AG04450 (cell line): ENCODE data around the gene TSSK6. TPM values are rescaled to one million over a fixed set of nuclear protein-coding genes. Genes with fewer than 3 reads are reported as not detected.
"Not testable (repeated sequence)": the region's sequence is repeated elsewhere in the genome, so short reads cannot be mapped to it uniquely, and the experiment has no call there.

ENCODE experiments used
- CTCF ChIA-PET: fragments of 300-600, 350-600 bp; formaldehyde crosslinking; extraction: SDS; loops from one replicate; lab custom pipeline; 2022; ENCODE audit warnings: antibody characterized with exemption, inconsistent platforms; lab: Charles Lee
- POLR2A ChIA-PET: fragments of 350-600 bp; formaldehyde crosslinking; extraction: SDS; loops from one replicate; lab custom pipeline; 2021; ENCODE audit warnings: antibody characterized with exemption, inconsistent platforms; lab: Yijun Ruan, JAX
- DNase-seq: peaks from one replicate; pipeline ENCODE4 v3.0.0-alpha.2; 2011; ENCODE audit warnings: low read depth, low spot score
- H3K27ac ChIP-seq: one replicate; pipeline ENCODE4 v1.5.1; 2012; ENCODE audit warnings: low read depth, low read length, control low read depth
- H3K27me3 ChIP-seq: one replicate; pipeline ENCODE4 v1.6.0; 2012; ENCODE audit warnings: low read length; ENCODE audit not compliant: control insufficient read depth, insufficient read depth
- H3K4me3 ChIP-seq: 2 replicates; pipeline ENCODE4 v1.5.1; 2011; ENCODE audit warnings: mild to moderate bottlenecking, low read depth, low read length, control low read depth
- H3K9me3 ChIP-seq: 2 replicates; pipeline ENCODE4 v1.5.1; 2012; ENCODE audit warnings: low read length; ENCODE audit not compliant: control insufficient read depth, insufficient read depth
- CTCF ChIP-seq: IDR thresholded peaks from 2 replicates; pipeline ENCODE4 v1.5.1; 2011; ENCODE audit warnings: low read depth, low read length, control low read depth, inconsistent platforms
- polyA plus RNA-seq: library from polyadenylated mRNA; depleted of rRNA; stranded (reverse); fragments of >200 nt; gene quantifications from 2 replicates; pipeline ENCODE4 v1.2.3, GENCODE V29; 2011

TSSK6 gene
- polyA plus RNA-seq, 1 experiment, result 1.0 TPM

GRCh38 chr19:19475849-19476828, 39.2 kb downstream of the TSSK6 start:
- Histone ChIP-seq H3K27ac (no peak overlapping the region), H3K4me3 (no peak overlapping the region), H3K27me3 (no peaks in the 10 kb centered on the region), H3K9me3 (no peaks in the 10 kb centered on the region)
- ChIA-PET CTCF (interaction anchor here (0.7 to 2.0 kb wide), 9 partner anchors 8 to 134 kb away, joined by 3 to 8 read pairs (median 3); partner anchors contain the start of gene GATAD2A), POLR2A (no interaction called here)
- DNase-seq, result no peak
- TF ChIP-seq CTCF, result peak; percentile 60

GRCh38 chr19:19475015-19475765, 40.2 kb downstream of the TSSK6 start:
- Histone ChIP-seq H3K9me3 (no peaks in the 10 kb centered on the region), H3K27ac (no peak overlapping the region), H3K27me3 (no peaks in the 10 kb centered on the region), H3K4me3 (no peak overlapping the region)
- no peak for DNase-seq
- ChIA-PET CTCF (interaction anchor here (0.7 to 2.0 kb wide), 8 partner anchors 9 to 133 kb away, joined by 3 to 8 read pairs (median 4); partner anchors contain the start of gene GATAD2A), POLR2A (interaction anchor here (0.8 kb wide), 1 partner anchor 70 kb away, joined by 3 read pairs; the partner anchor contains the start of gene GATAD2A)
- no peak for TF ChIP-seq CTCF

GRCh38 chr19:19472106-19472505, 43.2 kb downstream of the TSSK6 start:
- CTCF ChIA-PET, result interaction anchor here (0.6 kb wide), 1 partner anchor 29 kb away, joined by 4 read pairs; no protein-coding TSS in a partner anchor
- DNase-seq, POLR2A ChIA-PET, H3K27me3 ChIP-seq, H3K4me3 ChIP-seq, H3K27ac ChIP-seq: not testable (repeated sequence)
- peaks cover 18% of the 10 kb centered on the region for H3K9me3 ChIP-seq

- ChIA-PET CTCF (interaction anchor here (0.6 kb wide), 1 partner anchor 29 kb away, joined by 4 read pairs; no protein-coding TSS in a partner anchor), POLR2A (no interaction called here)
- H3K27ac ChIP-seq, result no peak overlapping the region
- TF ChIP-seq CTCF, result no peak
- no peak overlapping the region for H3K4me3 ChIP-seq
- no peak for DNase-seq
- H3K9me3 ChIP-seq, result peaks cover 22% of the 10 kb centered on the region
- no peaks in the 10 kb centered on the region for H3K27me3 ChIP-seq
These were observed 43.7 kb downstream of the TSSK6 start for GRCh38 chr19:19471682-19472081.

GRCh38 chr19:19470579-19470978, 44.8 kb downstream of the TSSK6 start:
- Histone ChIP-seq H3K27me3 (no peaks in the 10 kb centered on the region), H3K27ac (no peak overlapping the region), H3K4me3 (no peak overlapping the region), H3K9me3 (peaks cover 33% of the 10 kb centered on the region)
- ChIA-PET CTCF (interaction anchor here (1.1 kb wide), 1 partner anchor 82 kb away, joined by 4 read pairs; no protein-coding TSS in a partner anchor), POLR2A (no interaction called here)
- no peak for TF ChIP-seq CTCF
- no peak for DNase-seq
